Breast epithelium (tissue), 3 donors: ENCODE measurements around the gene RBMX2.

Source experiments
- POLR2A ChIP-seq: fragments of 450-650 bp; IDR thresholded peaks from one replicate; pipeline ENCODE4 v1.6.1; 2016; ENCODE audit warnings: antibody characterized with exemption, mild to moderate bottlenecking, moderate library complexity
- POLR2AphosphoS5 ChIP-seq, 3 donors: sonication (generic); formaldehyde crosslinking; IDR thresholded peaks; one replicate each; pipeline ENCODE4 v1.6.1; 2017; ENCODE audit warnings: antibody characterized with exemption in 3 of 3
- TF ChIP-seq, protein P1 (sequence below), 3 donors: fragments of 450-650 bp; IDR thresholded peaks; one replicate each; pipeline ENCODE4 v1.5.1; 2016 to 2017; ENCODE audit warnings: antibody characterized with exemption in 3 of 3, mild to moderate bottlenecking in 3 of 3, moderate library complexity in 3 of 3

DNA sequence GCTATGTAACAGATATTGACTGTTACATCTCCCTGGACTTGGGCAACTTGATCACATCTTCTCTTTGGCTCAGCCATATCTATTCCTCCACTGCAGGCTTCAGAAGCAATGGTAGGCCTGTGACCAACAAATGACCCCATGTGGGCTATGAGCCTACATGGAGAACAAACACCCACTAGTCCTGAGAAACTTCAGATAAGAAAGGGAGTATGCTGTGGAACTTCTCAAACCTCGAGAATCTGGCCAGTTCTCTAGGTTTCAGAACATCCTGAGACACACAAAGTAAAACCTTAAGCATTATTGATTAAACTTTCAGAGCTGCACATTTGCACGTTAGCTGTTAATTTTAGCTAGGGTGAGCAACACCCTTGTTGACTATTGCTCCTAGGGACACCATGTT, 16.3 kb downstream of the RBMX2 start:
- TF ChIP-seq, protein P1, sequence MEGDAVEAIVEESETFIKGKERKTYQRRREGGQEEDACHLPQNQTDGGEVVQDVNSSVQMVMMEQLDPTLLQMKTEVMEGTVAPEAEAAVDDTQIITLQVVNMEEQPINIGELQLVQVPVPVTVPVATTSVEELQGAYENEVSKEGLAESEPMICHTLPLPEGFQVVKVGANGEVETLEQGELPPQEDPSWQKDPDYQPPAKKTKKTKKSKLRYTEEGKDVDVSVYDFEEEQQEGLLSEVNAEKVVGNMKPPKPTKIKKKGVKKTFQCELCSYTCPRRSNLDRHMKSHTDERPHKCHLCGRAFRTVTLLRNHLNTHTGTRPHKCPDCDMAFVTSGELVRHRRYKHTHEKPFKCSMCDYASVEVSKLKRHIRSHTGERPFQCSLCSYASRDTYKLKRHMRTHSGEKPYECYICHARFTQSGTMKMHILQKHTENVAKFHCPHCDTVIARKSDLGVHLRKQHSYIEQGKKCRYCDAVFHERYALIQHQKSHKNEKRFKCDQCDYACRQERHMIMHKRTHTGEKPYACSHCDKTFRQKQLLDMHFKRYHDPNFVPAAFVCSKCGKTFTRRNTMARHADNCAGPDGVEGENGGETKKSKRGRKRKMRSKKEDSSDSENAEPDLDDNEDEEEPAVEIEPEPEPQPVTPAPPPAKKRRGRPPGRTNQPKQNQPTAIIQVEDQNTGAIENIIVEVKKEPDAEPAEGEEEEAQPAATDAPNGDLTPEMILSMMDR (IDR thresholded peaks at IDR 0.05), result no peak
- TF ChIP-seq POLR2AphosphoS5 (IDR thresholded peaks at IDR 0.05) (no peak), POLR2A (no peak)
